WTC11 (cell line): ENCODE data around the gene DENND2C. TPM values are rescaled to one million over a fixed set of nuclear protein-coding genes. Genes with fewer than 3 reads are reported as not detected.

Source experiments
- ATAC-seq: fragments of 200-7000 bp; cut with Tn5 transposase; 2 replicates; pipeline ENCODE4 v1.10.0; 2021; ENCODE audit warnings: mild to moderate bottlenecking, moderate library complexity
- CTCF ChIA-PET: fragments of 300-600 bp; sonication (Branson Sonifier 250); formaldehyde crosslinking; loops from one replicate; lab custom pipeline; 2021; ENCODE audit warnings: antibody characterized with exemption; lab: Charles Lee
- POLR2A ChIA-PET: fragments of 350-600 bp; sonication (Branson Sonifier 250); formaldehyde crosslinking; loops from one replicate; lab custom pipeline; 2021; ENCODE audit warnings: antibody characterized with exemption; lab: Charles Lee
- DNase-seq: peaks from one replicate; pipeline ENCODE4 v3.0.0; 2021; ENCODE audit warnings: low spot score
- H3K27ac Mint-ChIP-seq: 2 replicates; pipeline ENCODE4 v1.8.0; 2021; ENCODE audit warnings: mixed read lengths
- H3K27me3 Mint-ChIP-seq: 2 replicates; pipeline ENCODE4 v1.8.0; 2021; ENCODE audit warnings: low read depth, mild to moderate bottlenecking, moderate library complexity, mixed read lengths
- H3K36me3 Mint-ChIP-seq: 2 replicates; pipeline ENCODE4 v1.8.0; 2021; ENCODE audit warnings: mixed read lengths
- H3K4me1 Mint-ChIP-seq: 2 replicates; pipeline ENCODE4 v1.8.0; 2022; ENCODE audit warnings: mixed read lengths
- H3K4me3 Mint-ChIP-seq: 2 replicates; pipeline ENCODE4 v1.8.0; 2021; ENCODE audit warnings: mild to moderate bottlenecking, moderate library complexity, mixed read lengths
- H3K9me3 Mint-ChIP-seq: 2 replicates; pipeline ENCODE4 v1.8.0; 2021; ENCODE audit warnings: mixed read lengths
- CBFB ChIP-seq: sonication (generic); formaldehyde crosslinking; IDR thresholded peaks from 2 replicates; pipeline ENCODE4 v1.8.1; 2022; ENCODE audit warnings: mild to moderate bottlenecking, low read depth, missing genetic modification reagents
- CREM ChIP-seq: sonication (generic); formaldehyde crosslinking; IDR thresholded peaks from 2 replicates; pipeline ENCODE4 v1.8.1; 2022; ENCODE audit warnings: mild to moderate bottlenecking, missing genetic modification reagents, moderate library complexity
- FOXP1 ChIP-seq: sonication (generic); formaldehyde crosslinking; IDR thresholded peaks from 2 replicates; pipeline ENCODE4 v1.8.0; 2022; ENCODE audit warnings: missing genetic modification reagents, mild to moderate bottlenecking, moderate library complexity, borderline replicate concordance
- RELA ChIP-seq: sonication (generic); formaldehyde crosslinking; IDR thresholded peaks from 2 replicates; pipeline ENCODE4 v1.8.1; 2022; ENCODE audit warnings: missing genetic modification reagents, mild to moderate bottlenecking, borderline replicate concordance
- SMAD3 ChIP-seq: sonication (generic); formaldehyde crosslinking; IDR thresholded peaks from 2 replicates; pipeline ENCODE4 v1.8.0; 2022; ENCODE audit warnings: missing genetic modification reagents, mild to moderate bottlenecking, borderline replicate concordance
- SP1 ChIP-seq: sonication (generic); formaldehyde crosslinking; conservative IDR thresholded peaks from 2 replicates; pipeline ENCODE4 v1.8.1; 2022; ENCODE audit warnings: missing genetic modification reagents
- TEAD4 ChIP-seq: sonication (generic); formaldehyde crosslinking; IDR thresholded peaks from 2 replicates; pipeline ENCODE4 v1.8.0; 2022; ENCODE audit warnings: mild to moderate bottlenecking, missing genetic modification reagents
- ZBTB21 ChIP-seq: sonication (generic); formaldehyde crosslinking; IDR thresholded peaks from 2 replicates; pipeline ENCODE4 v1.8.1; 2023; ENCODE audit warnings: mild to moderate bottlenecking, missing genetic modification reagents, borderline replicate concordance
- total RNA-seq: library from RNA; stranded (reverse); gene quantifications from 3 replicates; pipeline ENCODE4 v1.2.3, GENCODE V29; 2021
- TF ChIP-seq, protein P1 (sequence below): fragments of 200-600 bp; IDR thresholded peaks from 2 replicates; pipeline ENCODE4 v1.8.0; 2022; ENCODE audit warnings: antibody characterized with exemption
- TF ChIP-seq, protein P2 (sequence below): sonication (generic); formaldehyde crosslinking; IDR thresholded peaks from 2 replicates; pipeline ENCODE4 v1.8.1; 2023; ENCODE audit warnings: mild to moderate bottlenecking, missing genetic modification reagents
- TF ChIP-seq, protein P3 (sequence below): sonication (generic); formaldehyde crosslinking; IDR thresholded peaks from 2 replicates; pipeline ENCODE4 v1.8.0; 2023; ENCODE audit warnings: mild to moderate bottlenecking, missing genetic modification reagents
- TF ChIP-seq, protein P4 (sequence below): sonication (generic); formaldehyde crosslinking; conservative IDR thresholded peaks from 2 replicates; pipeline ENCODE4 v1.8.1; 2022; ENCODE audit warnings: mild to moderate bottlenecking, missing genetic modification reagents
- TF ChIP-seq, protein P5 (sequence below): fragments of 250-450 bp; sonication (Bioruptor Pico); IDR thresholded peaks from 2 replicates; pipeline ENCODE4 v1.9.0; 2021; ENCODE audit warnings: moderate library complexity, mild to moderate bottlenecking, inconsistent platforms, borderline replicate concordance
- TF ChIP-seq, protein P6 (sequence below): sonication (generic); formaldehyde crosslinking; IDR thresholded peaks from 2 replicates; pipeline ENCODE4 v1.8.0; 2022; ENCODE audit warnings: mild to moderate bottlenecking, missing genetic modification reagents
- TF ChIP-seq, protein P7 (sequence below): sonication (generic); formaldehyde crosslinking; IDR thresholded peaks from 2 replicates; pipeline ENCODE4 v1.8.1; 2022; ENCODE audit warnings: low read depth, missing genetic modification reagents, borderline replicate concordance
- TF ChIP-seq, protein P8 (sequence below): sonication (generic); formaldehyde crosslinking; IDR thresholded peaks from 2 replicates; pipeline ENCODE4 v1.8.0; 2022; ENCODE audit warnings: missing genetic modification reagents

Gene DENND2C
- total RNA-seq, 1 experiment from 2014 or later: 2.9 TPM

DNA sequence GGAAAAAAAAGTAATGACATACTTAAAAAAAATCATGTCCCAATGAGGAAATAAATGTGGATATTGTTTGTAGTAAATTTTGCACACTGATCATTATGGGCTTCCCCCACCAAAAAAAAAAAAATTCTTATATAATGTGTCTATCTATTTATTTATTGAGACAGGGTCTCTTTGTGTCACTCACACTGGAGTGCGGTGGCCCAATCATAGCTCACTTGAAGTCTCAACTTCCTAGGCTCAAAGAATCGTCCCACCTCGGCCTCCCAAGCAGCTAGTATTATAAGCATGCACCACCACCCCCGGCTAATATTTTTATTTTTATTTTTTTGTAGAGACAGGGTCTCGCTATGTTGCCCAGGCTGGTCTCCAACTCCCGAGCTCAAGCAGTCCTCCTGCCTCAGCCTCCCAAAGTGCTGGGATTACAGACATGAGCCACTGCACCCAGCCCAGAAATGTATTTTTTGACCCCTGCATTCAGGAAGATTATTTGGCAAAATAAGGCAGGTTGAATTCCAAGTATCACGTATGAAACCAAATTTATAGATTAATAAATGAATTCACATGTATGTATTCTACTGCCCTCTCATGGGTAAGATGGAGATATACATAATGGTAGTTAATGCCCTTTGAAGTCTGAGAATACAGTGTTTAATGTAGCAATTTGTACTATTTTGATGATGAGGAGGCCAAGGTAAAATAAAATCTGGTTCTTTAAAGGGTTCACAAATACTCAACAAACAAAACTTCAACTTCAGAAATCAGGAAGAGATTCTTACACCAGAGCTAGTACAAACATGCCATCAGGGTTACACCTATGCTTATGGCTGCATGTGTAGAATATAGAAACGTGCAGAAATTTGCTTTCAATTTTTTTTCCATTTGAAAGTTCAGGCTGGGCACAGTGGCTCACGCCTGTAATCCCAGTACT is 1.4 kb upstream of the DENND2C start (continued):
- TF ChIP-seq, protein P1, sequence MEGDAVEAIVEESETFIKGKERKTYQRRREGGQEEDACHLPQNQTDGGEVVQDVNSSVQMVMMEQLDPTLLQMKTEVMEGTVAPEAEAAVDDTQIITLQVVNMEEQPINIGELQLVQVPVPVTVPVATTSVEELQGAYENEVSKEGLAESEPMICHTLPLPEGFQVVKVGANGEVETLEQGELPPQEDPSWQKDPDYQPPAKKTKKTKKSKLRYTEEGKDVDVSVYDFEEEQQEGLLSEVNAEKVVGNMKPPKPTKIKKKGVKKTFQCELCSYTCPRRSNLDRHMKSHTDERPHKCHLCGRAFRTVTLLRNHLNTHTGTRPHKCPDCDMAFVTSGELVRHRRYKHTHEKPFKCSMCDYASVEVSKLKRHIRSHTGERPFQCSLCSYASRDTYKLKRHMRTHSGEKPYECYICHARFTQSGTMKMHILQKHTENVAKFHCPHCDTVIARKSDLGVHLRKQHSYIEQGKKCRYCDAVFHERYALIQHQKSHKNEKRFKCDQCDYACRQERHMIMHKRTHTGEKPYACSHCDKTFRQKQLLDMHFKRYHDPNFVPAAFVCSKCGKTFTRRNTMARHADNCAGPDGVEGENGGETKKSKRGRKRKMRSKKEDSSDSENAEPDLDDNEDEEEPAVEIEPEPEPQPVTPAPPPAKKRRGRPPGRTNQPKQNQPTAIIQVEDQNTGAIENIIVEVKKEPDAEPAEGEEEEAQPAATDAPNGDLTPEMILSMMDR: no peak
- TF ChIP-seq RELA (CRISPR knock-in tag): no peak
- TF ChIP-seq, protein P2, sequence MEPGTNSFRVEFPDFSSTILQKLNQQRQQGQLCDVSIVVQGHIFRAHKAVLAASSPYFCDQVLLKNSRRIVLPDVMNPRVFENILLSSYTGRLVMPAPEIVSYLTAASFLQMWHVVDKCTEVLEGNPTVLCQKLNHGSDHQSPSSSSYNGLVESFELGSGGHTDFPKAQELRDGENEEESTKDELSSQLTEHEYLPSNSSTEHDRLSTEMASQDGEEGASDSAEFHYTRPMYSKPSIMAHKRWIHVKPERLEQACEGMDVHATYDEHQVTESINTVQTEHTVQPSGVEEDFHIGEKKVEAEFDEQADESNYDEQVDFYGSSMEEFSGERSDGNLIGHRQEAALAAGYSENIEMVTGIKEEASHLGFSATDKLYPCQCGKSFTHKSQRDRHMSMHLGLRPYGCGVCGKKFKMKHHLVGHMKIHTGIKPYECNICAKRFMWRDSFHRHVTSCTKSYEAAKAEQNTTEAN (CRISPR knock-in tag): no peak
- TF ChIP-seq, protein P3, sequence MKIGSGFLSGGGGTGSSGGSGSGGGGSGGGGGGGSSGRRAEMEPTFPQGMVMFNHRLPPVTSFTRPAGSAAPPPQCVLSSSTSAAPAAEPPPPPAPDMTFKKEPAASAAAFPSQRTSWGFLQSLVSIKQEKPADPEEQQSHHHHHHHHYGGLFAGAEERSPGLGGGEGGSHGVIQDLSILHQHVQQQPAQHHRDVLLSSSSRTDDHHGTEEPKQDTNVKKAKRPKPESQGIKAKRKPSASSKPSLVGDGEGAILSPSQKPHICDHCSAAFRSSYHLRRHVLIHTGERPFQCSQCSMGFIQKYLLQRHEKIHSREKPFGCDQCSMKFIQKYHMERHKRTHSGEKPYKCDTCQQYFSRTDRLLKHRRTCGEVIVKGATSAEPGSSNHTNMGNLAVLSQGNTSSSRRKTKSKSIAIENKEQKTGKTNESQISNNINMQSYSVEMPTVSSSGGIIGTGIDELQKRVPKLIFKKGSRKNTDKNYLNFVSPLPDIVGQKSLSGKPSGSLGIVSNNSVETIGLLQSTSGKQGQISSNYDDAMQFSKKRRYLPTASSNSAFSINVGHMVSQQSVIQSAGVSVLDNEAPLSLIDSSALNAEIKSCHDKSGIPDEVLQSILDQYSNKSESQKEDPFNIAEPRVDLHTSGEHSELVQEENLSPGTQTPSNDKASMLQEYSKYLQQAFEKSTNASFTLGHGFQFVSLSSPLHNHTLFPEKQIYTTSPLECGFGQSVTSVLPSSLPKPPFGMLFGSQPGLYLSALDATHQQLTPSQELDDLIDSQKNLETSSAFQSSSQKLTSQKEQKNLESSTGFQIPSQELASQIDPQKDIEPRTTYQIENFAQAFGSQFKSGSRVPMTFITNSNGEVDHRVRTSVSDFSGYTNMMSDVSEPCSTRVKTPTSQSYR (CRISPR knock-in tag): no peak
- TF ChIP-seq, protein P4, sequence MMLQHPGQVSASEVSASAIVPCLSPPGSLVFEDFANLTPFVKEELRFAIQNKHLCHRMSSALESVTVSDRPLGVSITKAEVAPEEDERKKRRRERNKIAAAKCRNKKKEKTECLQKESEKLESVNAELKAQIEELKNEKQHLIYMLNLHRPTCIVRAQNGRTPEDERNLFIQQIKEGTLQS: no peak
- TF ChIP-seq CBFB (CRISPR knock-in tag): no peak
- no peak for TF ChIP-seq ZBTB21 (CRISPR knock-in tag)
- TF ChIP-seq, protein P5, sequence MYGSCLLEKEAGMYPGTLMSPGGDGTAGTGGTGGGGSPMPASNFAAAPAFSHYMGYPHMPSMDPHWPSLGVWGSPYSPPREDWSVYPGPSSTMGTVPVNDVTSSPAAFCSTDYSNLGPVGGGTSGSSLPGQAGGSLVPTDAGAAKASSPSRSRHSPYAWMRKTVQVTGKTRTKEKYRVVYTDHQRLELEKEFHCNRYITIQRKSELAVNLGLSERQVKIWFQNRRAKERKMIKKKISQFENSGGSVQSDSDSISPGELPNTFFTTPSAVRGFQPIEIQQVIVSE (CRISPR knock-in tag): no peak
- TF ChIP-seq, protein P6, sequence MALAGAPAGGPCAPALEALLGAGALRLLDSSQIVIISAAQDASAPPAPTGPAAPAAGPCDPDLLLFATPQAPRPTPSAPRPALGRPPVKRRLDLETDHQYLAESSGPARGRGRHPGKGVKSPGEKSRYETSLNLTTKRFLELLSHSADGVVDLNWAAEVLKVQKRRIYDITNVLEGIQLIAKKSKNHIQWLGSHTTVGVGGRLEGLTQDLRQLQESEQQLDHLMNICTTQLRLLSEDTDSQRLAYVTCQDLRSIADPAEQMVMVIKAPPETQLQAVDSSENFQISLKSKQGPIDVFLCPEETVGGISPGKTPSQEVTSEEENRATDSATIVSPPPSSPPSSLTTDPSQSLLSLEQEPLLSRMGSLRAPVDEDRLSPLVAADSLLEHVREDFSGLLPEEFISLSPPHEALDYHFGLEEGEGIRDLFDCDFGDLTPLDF: no peak
- TF ChIP-seq, protein P7, sequence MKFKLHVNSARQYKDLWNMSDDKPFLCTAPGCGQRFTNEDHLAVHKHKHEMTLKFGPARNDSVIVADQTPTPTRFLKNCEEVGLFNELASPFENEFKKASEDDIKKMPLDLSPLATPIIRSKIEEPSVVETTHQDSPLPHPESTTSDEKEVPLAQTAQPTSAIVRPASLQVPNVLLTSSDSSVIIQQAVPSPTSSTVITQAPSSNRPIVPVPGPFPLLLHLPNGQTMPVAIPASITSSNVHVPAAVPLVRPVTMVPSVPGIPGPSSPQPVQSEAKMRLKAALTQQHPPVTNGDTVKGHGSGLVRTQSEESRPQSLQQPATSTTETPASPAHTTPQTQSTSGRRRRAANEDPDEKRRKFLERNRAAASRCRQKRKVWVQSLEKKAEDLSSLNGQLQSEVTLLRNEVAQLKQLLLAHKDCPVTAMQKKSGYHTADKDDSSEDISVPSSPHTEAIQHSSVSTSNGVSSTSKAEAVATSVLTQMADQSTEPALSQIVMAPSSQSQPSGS: no peak
- no peak for TF ChIP-seq CREM
- TF ChIP-seq, all 79 proteins: peak for 0

DNA sequence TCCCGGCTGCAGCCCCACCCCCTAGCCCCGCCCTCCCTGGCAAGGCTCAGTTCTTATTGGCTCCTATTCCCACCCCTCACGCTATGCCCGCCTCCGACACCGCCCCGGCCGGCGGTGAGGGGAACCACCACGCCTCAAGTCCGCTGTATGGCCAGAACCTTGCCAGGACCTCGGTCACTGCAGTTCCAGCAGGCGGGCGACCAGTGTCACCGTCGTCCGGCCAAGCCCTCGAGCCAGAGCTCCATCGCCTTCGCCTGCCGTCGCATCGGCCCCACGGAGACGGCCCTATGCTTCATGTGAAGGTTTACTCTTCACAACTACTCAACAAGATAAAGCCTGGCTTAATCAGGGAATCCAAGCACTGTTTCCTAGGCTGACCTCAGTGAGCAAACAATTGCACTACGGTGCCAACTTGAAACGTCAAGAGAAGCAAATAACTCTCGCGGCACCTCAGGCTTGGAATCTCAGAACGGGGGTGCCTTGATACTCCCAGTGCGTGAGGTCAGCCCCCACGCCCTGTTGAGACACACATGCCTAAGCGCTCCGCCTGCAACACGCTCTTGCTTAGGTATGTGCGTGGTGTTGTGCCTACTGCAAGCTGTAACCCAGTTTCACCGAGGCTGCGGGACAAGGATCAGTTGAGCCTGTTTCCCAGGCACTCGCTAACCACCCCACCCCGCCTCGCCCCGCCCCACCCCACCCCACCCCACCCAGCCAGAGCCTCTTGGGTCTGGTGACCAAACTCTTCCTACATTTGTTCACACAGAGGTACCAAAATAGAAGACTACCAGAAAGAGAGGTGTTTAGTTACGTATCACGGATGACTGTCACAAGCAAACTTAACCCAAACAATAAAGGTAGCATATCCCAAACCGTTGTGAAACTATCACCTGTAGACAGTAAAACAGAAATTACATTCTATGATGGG is 498 bp upstream of the DENND2C start:
- peak; percentile 96 for DNase-seq
- POLR2A ChIA-PET: interaction anchor here (0.6 to 1.6 kb wide), 2 partner anchors 46 to 828 kb away, joined by 4 to 7 read pairs; partner anchors contain the start of gene NRAS
- Mint-ChIP-seq H3K27ac (peak overlapping the region; percentile 69; the same call in 1 of the 2 replicates), H3K4me3 (peak overlapping the region; percentile 83), H3K9me3 (no peaks in the 10 kb centered on the region), H3K4me1 (peaks cover 7% of the 10 kb centered on the region; the same call in 1 of the 2 replicates), H3K27me3 (peaks cover 55% of the 10 kb centered on the region), H3K36me3 (no peaks in the 10 kb centered on the region)
- CTCF ChIA-PET: interaction anchor here (0.5 to 1.2 kb wide), 7 partner anchors 9 to 667 kb away, joined by 3 to 4 read pairs (median 3); partner anchors contain the start of genes AMPD1 and BCAS2
- peak; percentile 97 for ATAC-seq
- no peak for TF ChIP-seq SMAD3 (CRISPR knock-in tag)
- peak; percentile 45; the same call in 1 of the 2 replicates for TF ChIP-seq SP1
- peak; percentile 24; the same call in 1 of the 2 replicates for TF ChIP-seq FOXP1 (CRISPR knock-in tag)
- no peak for TF ChIP-seq TEAD4 (CRISPR knock-in tag)
- TF ChIP-seq, protein P5 (CRISPR knock-in tag): no peak
- TF ChIP-seq ZBTB21 (CRISPR knock-in tag): peak; percentile 44; the same call in 1 of the 2 replicates
- TF ChIP-seq, protein P8, sequence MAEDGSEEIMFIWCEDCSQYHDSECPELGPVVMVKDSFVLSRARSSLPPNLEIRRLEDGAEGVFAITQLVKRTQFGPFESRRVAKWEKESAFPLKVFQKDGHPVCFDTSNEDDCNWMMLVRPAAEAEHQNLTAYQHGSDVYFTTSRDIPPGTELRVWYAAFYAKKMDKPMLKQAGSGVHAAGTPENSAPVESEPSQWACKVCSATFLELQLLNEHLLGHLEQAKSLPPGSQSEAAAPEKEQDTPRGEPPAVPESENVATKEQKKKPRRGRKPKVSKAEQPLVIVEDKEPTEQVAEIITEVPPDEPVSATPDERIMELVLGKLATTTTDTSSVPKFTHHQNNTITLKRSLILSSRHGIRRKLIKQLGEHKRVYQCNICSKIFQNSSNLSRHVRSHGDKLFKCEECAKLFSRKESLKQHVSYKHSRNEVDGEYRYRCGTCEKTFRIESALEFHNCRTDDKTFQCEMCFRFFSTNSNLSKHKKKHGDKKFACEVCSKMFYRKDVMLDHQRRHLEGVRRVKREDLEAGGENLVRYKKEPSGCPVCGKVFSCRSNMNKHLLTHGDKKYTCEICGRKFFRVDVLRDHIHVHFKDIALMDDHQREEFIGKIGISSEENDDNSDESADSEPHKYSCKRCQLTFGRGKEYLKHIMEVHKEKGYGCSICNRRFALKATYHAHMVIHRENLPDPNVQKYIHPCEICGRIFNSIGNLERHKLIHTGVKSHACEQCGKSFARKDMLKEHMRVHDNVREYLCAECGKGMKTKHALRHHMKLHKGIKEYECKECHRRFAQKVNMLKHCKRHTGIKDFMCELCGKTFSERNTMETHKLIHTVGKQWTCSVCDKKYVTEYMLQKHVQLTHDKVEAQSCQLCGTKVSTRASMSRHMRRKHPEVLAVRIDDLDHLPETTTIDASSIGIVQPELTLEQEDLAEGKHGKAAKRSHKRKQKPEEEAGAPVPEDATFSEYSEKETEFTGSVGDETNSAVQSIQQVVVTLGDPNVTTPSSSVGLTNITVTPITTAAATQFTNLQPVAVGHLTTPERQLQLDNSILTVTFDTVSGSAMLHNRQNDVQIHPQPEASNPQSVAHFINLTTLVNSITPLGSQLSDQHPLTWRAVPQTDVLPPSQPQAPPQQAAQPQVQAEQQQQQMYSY (CRISPR knock-in tag): no peak
